Activated CD4-positive, alpha-beta memory T cell treated with anti-CD3 and anti-CD28 coated beads for 36 hours (primary cell): Measurements from ENCODE around the gene EML1. TPM values are rescaled to one million over a fixed set of nuclear protein-coding genes. Genes with fewer than 3 reads are reported as not detected.

Experiments
- CTCF ChIA-PET: fragments of 350-600 bp; sonication (Branson Sonifier 250); formaldehyde crosslinking; loops from one replicate; lab custom pipeline; 2021; ENCODE audit warnings: antibody characterized with exemption, inconsistent platforms; lab: Charles Lee
- POLR2A ChIA-PET: fragments of 350-600 bp; sonication (Branson Sonifier 250); formaldehyde crosslinking; loops from one replicate; lab custom pipeline; 2021; ENCODE audit warnings: antibody characterized with exemption; lab: Charles Lee
- DNase-seq: peaks from one replicate; pipeline ENCODE4 v3.0.0-alpha.2; 2020
- H3K27ac Mint-ChIP-seq: one replicate; pipeline ENCODE4 v1.8.0; 2021; ENCODE audit warnings: mixed read lengths
- H3K27me3 Mint-ChIP-seq: one replicate; pipeline ENCODE4 v1.8.0; 2021; ENCODE audit warnings: mixed read lengths
- H3K36me3 Mint-ChIP-seq: one replicate; pipeline ENCODE4 v1.8.0; 2021; ENCODE audit warnings: mixed read lengths
- H3K4me1 Mint-ChIP-seq: one replicate; pipeline ENCODE4 v1.8.0; 2021; ENCODE audit warnings: low read depth, mixed read lengths
- H3K4me3 Mint-ChIP-seq: one replicate; pipeline ENCODE4 v1.8.0; 2021; ENCODE audit warnings: mild to moderate bottlenecking, mixed read lengths
- H3K9me3 Mint-ChIP-seq: one replicate; pipeline ENCODE4 v1.8.0; 2021; ENCODE audit warnings: mixed read lengths
- intact Hi-C: fragments of 100-400 bp; cut with micrococcal nuclease; formaldehyde crosslinking; loops from one replicate; pipeline ENCODE4 v1.15.1; 2023
- total RNA-seq, 2 experiments: library from RNA; stranded (reverse); gene quantifications; one replicate each; pipeline ENCODE4 v1.2.3, GENCODE V29; 2021

Gene EML1
- total RNA-seq, 2 experiments from 2014 or later, result 1.5 to 1.9 TPM

DNA sequence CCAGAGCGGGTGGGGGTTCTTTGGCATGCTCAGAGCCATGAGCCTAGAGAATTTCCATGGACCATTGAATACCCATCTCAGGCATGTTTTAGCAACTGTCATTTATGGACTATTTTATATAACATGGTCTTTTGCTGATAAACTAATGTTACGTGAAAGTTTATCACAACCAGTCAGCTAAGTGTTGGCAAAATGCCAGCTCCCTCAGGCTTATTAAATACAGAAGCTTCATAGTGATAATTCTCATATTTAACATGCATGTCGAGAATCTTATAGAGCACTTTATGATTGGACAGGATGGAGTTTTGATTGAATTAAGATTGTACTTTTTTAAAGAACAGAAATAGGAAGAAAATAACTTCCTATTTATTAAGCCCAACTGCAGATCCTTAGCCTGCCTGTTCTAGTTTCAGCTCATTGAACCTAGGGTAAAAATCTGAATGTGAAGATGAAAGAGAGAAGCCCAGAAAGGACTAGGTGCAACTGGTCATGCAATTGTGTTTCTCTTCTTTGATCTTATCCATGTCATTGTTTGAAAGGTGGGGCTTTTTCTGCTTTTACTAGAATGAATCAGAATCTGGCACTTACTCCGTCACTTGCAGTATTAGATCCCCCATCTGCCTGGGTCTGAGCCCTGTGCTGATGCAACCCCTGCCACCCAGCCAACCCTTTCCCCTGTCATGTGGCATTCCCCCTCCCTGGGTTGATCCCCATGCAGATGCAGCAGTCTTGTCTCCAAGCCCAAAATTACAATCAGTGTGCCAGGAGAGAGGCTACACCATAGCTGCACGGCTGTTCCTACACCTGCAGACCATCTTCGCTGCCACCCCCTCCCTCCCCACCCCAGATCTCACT is 137.4 kb downstream of the EML1 start:
- H3K4me3 Mint-ChIP-seq, result no peak overlapping the region
- H3K27me3 Mint-ChIP-seq, result peaks cover under 1% of the 10 kb centered on the region
- peak; percentile 81 for DNase-seq
- H3K4me1 Mint-ChIP-seq, result peaks cover 8% of the 10 kb centered on the region
- CTCF ChIA-PET, result interaction anchor here (0.5 to 1.0 kb wide), 4 partner anchors 16 to 933 kb away, joined by 3 read pairs; no protein-coding TSS in a partner anchor
- POLR2A ChIA-PET, result no interaction called here
- no peaks in the 10 kb centered on the region for H3K36me3 Mint-ChIP-seq
- intact Hi-C loops, result loop anchor here (2.0 kb wide), 1 partner anchor 16 kb away; no protein-coding TSS in a partner anchor
- H3K9me3 Mint-ChIP-seq, result peaks cover 3% of the 10 kb centered on the region
- H3K27ac Mint-ChIP-seq, result peak overlapping the region; percentile 33

DNA sequence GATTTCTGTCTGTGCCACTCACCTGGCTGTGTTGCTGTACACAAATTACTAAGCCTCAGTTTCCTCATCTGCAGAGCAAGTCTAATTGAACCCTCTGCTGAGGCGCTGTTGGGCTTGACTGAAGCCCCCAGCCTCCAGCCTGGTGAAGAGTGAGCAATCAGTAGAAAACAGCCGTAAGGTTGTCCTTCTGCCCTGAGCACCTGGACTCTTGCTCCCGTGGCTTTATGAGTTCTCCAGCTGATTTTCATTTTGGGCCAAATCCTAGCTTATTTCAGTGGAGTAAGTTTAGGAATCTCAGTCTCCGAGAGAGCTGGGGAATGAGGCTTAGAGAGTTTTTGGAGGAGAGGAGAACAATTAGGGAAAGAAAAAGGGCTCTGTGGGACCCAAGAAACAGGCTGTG is 138.1 kb downstream of the EML1 start:
- Mint-ChIP-seq H3K9me3 (peaks cover 3% of the 10 kb centered on the region), H3K4me1 (peaks cover 8% of the 10 kb centered on the region), H3K4me3 (no peak overlapping the region), H3K27ac (no peak overlapping the region), H3K36me3 (no peaks in the 10 kb centered on the region), H3K27me3 (no peaks in the 10 kb centered on the region)
- DNase-seq, result no peak
- ChIA-PET CTCF (interaction anchor here (0.6 to 1.0 kb wide), 2 partner anchors 16 to 145 kb away, joined by 3 read pairs; no protein-coding TSS in a partner anchor), POLR2A (no interaction called here)
- intact Hi-C loops, result loop anchor here (2.0 kb wide), 1 partner anchor 15 kb away; no protein-coding TSS in a partner anchor

DNA sequence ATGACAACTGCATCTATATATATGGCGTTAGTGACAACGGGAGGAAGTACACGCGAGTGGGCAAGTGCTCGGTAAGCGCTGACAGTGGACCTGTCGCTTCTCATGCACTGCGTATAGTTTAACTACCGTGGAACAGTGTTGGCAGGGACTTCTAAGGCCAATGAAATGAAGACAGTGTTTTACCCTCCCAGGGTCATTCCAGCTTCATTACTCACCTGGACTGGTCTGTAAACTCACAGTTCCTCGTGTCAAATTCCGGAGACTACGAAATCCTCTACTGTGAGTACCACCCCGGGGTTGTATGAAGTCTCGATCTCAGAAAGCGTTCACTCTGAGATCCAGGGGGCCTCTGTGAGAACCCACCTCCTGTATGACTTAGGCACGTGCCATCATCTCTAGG is 142.8 kb downstream of the EML1 start:
- Mint-ChIP-seq H3K36me3 (no peaks in the 10 kb centered on the region), H3K4me1 (peaks cover under 1% of the 10 kb centered on the region), H3K4me3 (no peak overlapping the region), H3K27ac (no peak overlapping the region), H3K9me3 (no peaks in the 10 kb centered on the region), H3K27me3 (no peaks in the 10 kb centered on the region)
- ChIA-PET CTCF (interaction anchor here (0.8 kb wide), 1 partner anchor 347 kb away, joined by 6 read pairs; no protein-coding TSS in a partner anchor), POLR2A (no interaction called here)
- intact Hi-C loops, result no loop called here
- DNase-seq, result no peak

DNA sequence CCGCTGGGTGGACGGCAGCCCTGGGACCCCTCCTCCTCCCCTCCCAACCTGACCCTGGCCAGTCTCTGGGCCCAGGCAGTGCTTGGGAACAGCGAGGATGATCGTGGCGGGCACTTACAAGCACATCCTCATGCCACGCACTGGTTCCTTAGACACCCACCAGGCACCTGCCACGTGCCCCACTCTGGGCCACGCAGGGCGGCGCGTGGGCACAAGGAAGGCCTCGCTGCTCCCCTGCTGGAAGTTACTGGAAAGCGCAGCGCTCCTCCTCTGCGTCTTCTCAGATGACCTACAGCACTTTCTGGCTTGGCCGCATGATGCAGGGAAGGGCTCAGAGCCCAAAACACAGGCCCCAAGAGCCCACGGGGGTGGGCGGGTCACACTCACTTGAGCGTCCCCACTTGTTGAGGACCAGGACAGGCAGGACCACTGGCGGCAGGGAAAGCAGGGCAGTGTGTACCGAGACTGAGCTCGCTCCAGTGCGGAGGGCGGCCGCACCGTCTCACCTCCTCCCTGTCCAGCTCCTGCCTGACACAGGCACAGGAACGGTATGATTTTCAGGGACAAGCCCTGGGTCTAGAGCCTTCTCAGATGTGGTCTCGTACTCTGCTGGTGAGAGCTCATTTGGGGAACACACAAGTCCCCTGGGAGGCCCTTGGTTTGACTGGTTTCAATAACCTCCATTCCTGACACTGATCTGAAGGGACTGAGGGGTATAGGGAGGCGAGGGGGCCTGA is 143.7 kb downstream of the EML1 start:
- Mint-ChIP-seq H3K27me3 (no peaks in the 10 kb centered on the region), H3K4me1 (no peaks in the 10 kb centered on the region), H3K4me3 (no peak overlapping the region), H3K36me3 (no peaks in the 10 kb centered on the region), H3K9me3 (no peaks in the 10 kb centered on the region), H3K27ac (no peak overlapping the region)
- ChIA-PET CTCF (no interaction called here), POLR2A (no interaction called here)
- DNase-seq, result no peak
- intact Hi-C loops, result no loop called here

DNA sequence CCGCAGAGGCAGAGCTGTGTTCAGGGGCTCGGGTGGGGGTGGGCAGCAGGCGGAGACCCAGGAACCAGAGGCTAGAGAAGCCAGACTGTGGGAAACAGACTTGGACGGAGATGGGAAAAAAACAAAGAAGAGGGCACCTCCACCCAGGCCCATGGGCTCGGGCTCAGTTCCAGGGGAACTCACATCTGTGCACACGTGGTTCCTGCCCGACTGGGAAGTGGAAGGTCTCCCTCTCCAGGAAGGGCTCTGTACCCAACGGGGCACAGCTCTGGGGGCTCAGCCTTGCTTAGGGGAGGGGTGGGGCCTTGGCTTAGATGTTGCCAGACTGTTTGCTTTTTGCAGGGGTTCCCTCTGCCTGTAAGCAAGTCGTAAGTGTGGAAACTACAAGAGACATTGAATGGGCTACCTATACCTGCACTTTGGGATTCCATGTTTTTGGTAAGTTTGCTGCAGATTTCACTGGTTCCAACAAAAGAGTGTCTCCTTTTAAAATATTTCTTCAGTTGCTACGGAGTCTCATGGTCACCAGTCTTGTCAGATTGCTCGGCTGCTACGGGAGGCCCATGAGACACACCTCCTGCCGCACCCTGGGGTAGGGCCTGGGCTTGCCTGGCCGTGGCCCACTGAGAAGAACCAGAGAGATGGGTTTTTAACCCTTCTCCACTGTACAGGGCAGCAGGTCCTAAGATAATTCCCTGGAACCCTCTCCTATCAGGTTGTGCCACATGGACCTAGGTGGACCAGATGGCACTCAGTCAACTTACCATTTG is 144.4 kb downstream of the EML1 start:
- Mint-ChIP-seq H3K36me3 (no peaks in the 10 kb centered on the region), H3K27me3 (no peaks in the 10 kb centered on the region), H3K9me3 (no peaks in the 10 kb centered on the region), H3K27ac (no peak overlapping the region), H3K4me3 (no peak overlapping the region), H3K4me1 (no peaks in the 10 kb centered on the region)
- intact Hi-C loops, result no loop called here
- DNase-seq, result no peak
- POLR2A ChIA-PET, result no interaction called here
- CTCF ChIA-PET, result interaction anchor here (1.0 kb wide), 1 partner anchor 10 kb away, joined by 3 read pairs; no protein-coding TSS in a partner anchor

- intact Hi-C loops, result no loop called here
- POLR2A ChIA-PET, result no interaction called here
- H3K36me3 Mint-ChIP-seq, result no peaks in the 10 kb centered on the region
- CTCF ChIA-PET, result interaction anchor here (1.0 kb wide), 1 partner anchor 9 kb away, joined by 3 read pairs; no protein-coding TSS in a partner anchor
- H3K9me3 Mint-ChIP-seq, result no peaks in the 10 kb centered on the region
- H3K4me3 Mint-ChIP-seq, result no peak overlapping the region
- H3K4me1 Mint-ChIP-seq, result no peaks in the 10 kb centered on the region
- H3K27ac Mint-ChIP-seq, result no peak overlapping the region
- no peaks in the 10 kb centered on the region for H3K27me3 Mint-ChIP-seq
- DNase-seq, result no peak
These were observed 145.2 kb downstream of the EML1 start for GRCh38 chr14:99938376-99938775.

DNA sequence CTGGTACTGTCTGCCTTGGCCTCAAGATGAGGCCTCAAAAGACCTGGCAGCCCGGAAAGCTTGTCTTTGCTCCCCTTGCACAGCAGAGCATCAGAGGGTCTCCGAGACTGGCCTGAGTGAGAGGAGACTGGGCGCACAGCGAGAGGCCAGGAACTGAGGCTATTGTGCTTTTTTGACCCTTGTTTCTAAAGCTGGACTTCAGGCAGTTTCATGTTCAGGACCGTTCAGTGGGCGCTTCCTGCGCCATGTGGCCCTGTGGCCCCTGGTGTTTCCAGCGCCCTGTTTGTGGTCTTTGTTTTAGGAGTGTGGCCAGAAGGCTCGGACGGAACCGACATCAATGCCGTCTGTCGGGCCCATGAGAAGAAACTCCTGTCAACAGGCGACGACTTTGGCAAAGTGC is 145.7 kb downstream of the EML1 start:
- H3K9me3 Mint-ChIP-seq, result no peaks in the 10 kb centered on the region
- intact Hi-C loops, result no loop called here
- CTCF ChIA-PET, result interaction anchor here (1.0 kb wide), 1 partner anchor 8 kb away, joined by 3 read pairs; no protein-coding TSS in a partner anchor
- no peaks in the 10 kb centered on the region for H3K4me1 Mint-ChIP-seq
- POLR2A ChIA-PET, result no interaction called here
- DNase-seq, result no peak
- no peaks in the 10 kb centered on the region for H3K27me3 Mint-ChIP-seq
- no peaks in the 10 kb centered on the region for H3K36me3 Mint-ChIP-seq
- H3K27ac Mint-ChIP-seq, result no peak overlapping the region
- no peak overlapping the region for H3K4me3 Mint-ChIP-seq

DNA sequence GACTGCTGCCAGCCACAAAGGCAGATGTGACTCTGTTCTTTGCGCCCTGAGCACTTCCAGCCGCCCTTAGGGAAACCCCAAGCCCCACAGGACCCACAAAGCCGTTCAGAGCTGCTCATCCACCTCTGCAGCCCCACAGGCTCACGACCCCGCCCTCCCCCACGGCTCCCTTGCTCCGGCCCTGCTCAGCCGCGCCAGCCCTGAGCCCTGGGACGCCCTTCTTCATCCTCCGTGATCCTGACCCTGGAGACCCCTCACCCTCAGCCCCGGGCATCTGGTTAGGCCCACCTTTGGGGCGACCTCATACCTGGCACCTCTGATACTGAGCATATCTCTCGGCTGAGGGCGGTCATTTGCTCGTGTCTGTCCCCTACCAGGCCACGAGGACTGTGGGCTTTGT is 146.2 kb downstream of the EML1 start:
- Mint-ChIP-seq H3K9me3 (no peaks in the 10 kb centered on the region), H3K36me3 (no peaks in the 10 kb centered on the region), H3K4me1 (no peaks in the 10 kb centered on the region), H3K27ac (no peak overlapping the region), H3K4me3 (no peak overlapping the region), H3K27me3 (no peaks in the 10 kb centered on the region)
- intact Hi-C loops, result no loop called here
- ChIA-PET POLR2A (no interaction called here), CTCF (no interaction called here)
- no peak for DNase-seq

- ChIA-PET CTCF (no interaction called here), POLR2A (no interaction called here)
- DNase-seq, result no peak
- Mint-ChIP-seq H3K27ac (no peak overlapping the region), H3K9me3 (no peaks in the 10 kb centered on the region), H3K27me3 (no peaks in the 10 kb centered on the region), H3K36me3 (no peaks in the 10 kb centered on the region), H3K4me1 (no peaks in the 10 kb centered on the region), H3K4me3 (no peak overlapping the region)
- intact Hi-C loops, result no loop called here
These were observed 146.9 kb downstream of the EML1 start for GRCh38 chr14:99940064-99940463.

GRCh38 chr14:99941211-99941610 is 148.0 kb downstream of the EML1 start:
- no peaks in the 10 kb centered on the region for H3K9me3 Mint-ChIP-seq
- H3K36me3 Mint-ChIP-seq, result no peaks in the 10 kb centered on the region

GRCh38 chr14:99943620-99944019 is 150.4 kb downstream of the EML1 start:
- POLR2A ChIA-PET, result no interaction called here
- intact Hi-C loops, result no loop called here
- CTCF ChIA-PET, result no interaction called here
- no peaks in the 10 kb centered on the region for H3K9me3 Mint-ChIP-seq
- H3K27ac Mint-ChIP-seq, result no peak overlapping the region
- no peak overlapping the region for H3K4me3 Mint-ChIP-seq
- H3K27me3 Mint-ChIP-seq, result peaks cover 13% of the 10 kb centered on the region
- H3K4me1 Mint-ChIP-seq, result peaks cover 13% of the 10 kb centered on the region
- no peaks in the 10 kb centered on the region for H3K36me3 Mint-ChIP-seq
- DNase-seq, result no peak

More at GRCh38 chr14:99941211-99941610, 148.0 kb downstream of the EML1 start:
- no peak for DNase-seq
- POLR2A ChIA-PET, result no interaction called here
- Mint-ChIP-seq H3K4me3 (no peak overlapping the region), H3K27ac (no peak overlapping the region), H3K4me1 (peaks cover 2% of the 10 kb centered on the region), H3K27me3 (peaks cover 4% of the 10 kb centered on the region)
- intact Hi-C loops, result no loop called here
- CTCF ChIA-PET, result no interaction called here
